Natural killer cell (primary cell): ENCODE measurements around the gene PIKFYVE. TPM values are rescaled to one million over a fixed set of nuclear protein-coding genes. Genes with fewer than 3 reads are reported as not detected.
A peak's percentile ranks its signal among the peaks of the same experiment; 100 is the strongest.

ENCODE experiments used
- ATAC-seq, 3 donors: fragments of 150-1000 bp in 2 of 3; fragments of 200-7000 bp in 1 of 3; cut with Tn5 transposase; 1 replicate in 1 of 3; 2 replicates in 2 of 3; pipeline ENCODE4 v1.10.0; 2021; ENCODE audit warnings: mild to moderate bottlenecking in 2 of 3, moderate library complexity in 2 of 3
- DNase-seq, 2 donors: peaks; one replicate each; pipeline versions ENCODE4 v3.0.0 to v3.0.0-alpha.2; 2013 to 2021; ENCODE audit warnings: mixed read lengths in 1 of 2
- H3K27ac ChIP-seq: one replicate; pipeline ENCODE4 v1.5.1; 2013; ENCODE audit warnings: mild to moderate bottlenecking, low read length
- H3K27me3 ChIP-seq: one replicate; pipeline ENCODE4 v1.6.1; 2013; ENCODE audit warnings: low read length; ENCODE audit not compliant: control insufficient read depth, insufficient read depth
- H3K36me3 ChIP-seq: one replicate; pipeline ENCODE4 v1.6.1; 2013; ENCODE audit warnings: low read length; ENCODE audit not compliant: control insufficient read depth, insufficient read depth
- H3K4me1 ChIP-seq: one replicate; pipeline ENCODE4 v1.6.1; 2013; ENCODE audit warnings: low read length; ENCODE audit not compliant: control insufficient read depth, insufficient read depth
- H3K4me3 ChIP-seq: one replicate; pipeline ENCODE4 v1.5.1; 2013; ENCODE audit warnings: low read length
- H3K9me3 ChIP-seq: one replicate; pipeline ENCODE4 v1.6.1; 2013; ENCODE audit warnings: low read length; ENCODE audit not compliant: control insufficient read depth, insufficient read depth
- H3K27ac Mint-ChIP-seq, 2 donors: one replicate each; pipeline ENCODE4 v1.8.0; 2022; ENCODE audit warnings: mild to moderate bottlenecking in 2 of 2, mixed read lengths in 2 of 2, moderate library complexity in 1 of 2
- H3K27me3 Mint-ChIP-seq, 2 donors: one replicate each; pipeline ENCODE4 v1.8.0; 2022; ENCODE audit warnings: low read depth in 2 of 2, mixed read lengths in 2 of 2
- H3K36me3 Mint-ChIP-seq: one replicate; pipeline ENCODE4 v1.8.0; 2022; ENCODE audit warnings: mixed read lengths
- H3K4me1 Mint-ChIP-seq, 2 donors: one replicate each; pipeline ENCODE4 v1.8.0; 2022; ENCODE audit warnings: mixed read lengths in 2 of 2
- H3K4me3 Mint-ChIP-seq: one replicate; pipeline ENCODE4 v1.8.0; 2022; ENCODE audit warnings: mild to moderate bottlenecking, moderate library complexity, mixed read lengths
- H3K9me3 Mint-ChIP-seq, 2 donors: one replicate each; pipeline ENCODE4 v1.8.0; 2022; ENCODE audit warnings: mixed read lengths in 2 of 2
- WGBS: methylation state at CpG from one replicate; pipeline ENCODE4 v1.1.7; 2013; ENCODE audit warnings: missing lambda C conversion rate; ENCODE audit not compliant: insufficient coverage; 5-methylcytosine and 5-hydroxymethylcytosine counted together
- intact Hi-C: fragments of 100-400 bp; cut with micrococcal nuclease; formaldehyde crosslinking; loops from one replicate; pipeline ENCODE4 v1.14.2; 2022
- total RNA-seq, 4 donors: library from RNA; stranded (reverse); fragments of 120-200 nt in 1 of 4; gene quantifications; one replicate each; pipeline versions ENCODE4 v1.2.3 to v1.2.4, GENCODE V29; 2013 to 2022
- TF ChIP-seq, protein P1 (sequence below): fragments of 200-600 bp; IDR thresholded peaks from one replicate; pipeline ENCODE4 v1.8.0; 2022; ENCODE audit warnings: antibody characterized with exemption

Gene PIKFYVE
- total RNA-seq, 3 donors from 2014 or later (not counting 1 experiment from before 2014, with no cell fraction given) = 38.9 to 48.7 (median 39.2) TPM

DNA sequence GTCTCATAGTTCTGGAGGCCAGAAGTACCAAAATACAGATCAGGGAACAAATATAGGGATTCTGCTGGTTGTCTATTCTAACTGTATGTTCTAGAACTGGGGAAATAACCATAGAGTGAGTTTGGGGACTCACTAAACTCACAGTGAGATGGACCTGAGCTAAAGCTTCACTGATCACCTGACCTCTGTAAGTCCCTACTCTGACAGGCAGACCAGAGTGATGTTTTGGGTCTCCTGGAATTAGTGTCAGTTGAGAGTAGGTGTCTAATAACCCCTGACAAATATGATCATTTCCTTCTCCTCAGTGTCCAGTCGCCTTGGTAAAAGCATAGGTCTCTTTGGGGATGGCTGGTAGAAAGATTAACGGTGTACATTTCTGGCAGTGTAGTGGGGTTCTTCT, 14.2 kb downstream of the PIKFYVE start:
- H3K27ac ChIP-seq = no peak overlapping the region
- H3K4me3 ChIP-seq = no peak overlapping the region
- no peaks in the 10 kb centered on the region for H3K9me3 ChIP-seq
- WGBS = no CpG with 5 or more reads among the region's 2 CpGs
- H3K36me3 ChIP-seq = peaks cover 78% of the 10 kb centered on the region
- DNase-seq (no peak), ATAC-seq (no peak)
- intact Hi-C loops = no loop called here
- no peaks in the 10 kb centered on the region for H3K4me1 ChIP-seq
- Mint-ChIP-seq H3K36me3 (peaks cover 51% of the 10 kb centered on the region), H3K4me3 (no peak overlapping the region), H3K4me1 (peaks cover 18 to 31% of the 10 kb centered on the region in 2 donors), H3K9me3 (no peaks in the 10 kb centered on the region), H3K27me3 (no peaks in the 10 kb centered on the region), H3K27ac (peak overlapping the region in 1 of 2 donors; percentile 58)
- TF ChIP-seq, protein P1, sequence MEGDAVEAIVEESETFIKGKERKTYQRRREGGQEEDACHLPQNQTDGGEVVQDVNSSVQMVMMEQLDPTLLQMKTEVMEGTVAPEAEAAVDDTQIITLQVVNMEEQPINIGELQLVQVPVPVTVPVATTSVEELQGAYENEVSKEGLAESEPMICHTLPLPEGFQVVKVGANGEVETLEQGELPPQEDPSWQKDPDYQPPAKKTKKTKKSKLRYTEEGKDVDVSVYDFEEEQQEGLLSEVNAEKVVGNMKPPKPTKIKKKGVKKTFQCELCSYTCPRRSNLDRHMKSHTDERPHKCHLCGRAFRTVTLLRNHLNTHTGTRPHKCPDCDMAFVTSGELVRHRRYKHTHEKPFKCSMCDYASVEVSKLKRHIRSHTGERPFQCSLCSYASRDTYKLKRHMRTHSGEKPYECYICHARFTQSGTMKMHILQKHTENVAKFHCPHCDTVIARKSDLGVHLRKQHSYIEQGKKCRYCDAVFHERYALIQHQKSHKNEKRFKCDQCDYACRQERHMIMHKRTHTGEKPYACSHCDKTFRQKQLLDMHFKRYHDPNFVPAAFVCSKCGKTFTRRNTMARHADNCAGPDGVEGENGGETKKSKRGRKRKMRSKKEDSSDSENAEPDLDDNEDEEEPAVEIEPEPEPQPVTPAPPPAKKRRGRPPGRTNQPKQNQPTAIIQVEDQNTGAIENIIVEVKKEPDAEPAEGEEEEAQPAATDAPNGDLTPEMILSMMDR = no peak
- H3K27me3 ChIP-seq = no peaks in the 10 kb centered on the region

DNA sequence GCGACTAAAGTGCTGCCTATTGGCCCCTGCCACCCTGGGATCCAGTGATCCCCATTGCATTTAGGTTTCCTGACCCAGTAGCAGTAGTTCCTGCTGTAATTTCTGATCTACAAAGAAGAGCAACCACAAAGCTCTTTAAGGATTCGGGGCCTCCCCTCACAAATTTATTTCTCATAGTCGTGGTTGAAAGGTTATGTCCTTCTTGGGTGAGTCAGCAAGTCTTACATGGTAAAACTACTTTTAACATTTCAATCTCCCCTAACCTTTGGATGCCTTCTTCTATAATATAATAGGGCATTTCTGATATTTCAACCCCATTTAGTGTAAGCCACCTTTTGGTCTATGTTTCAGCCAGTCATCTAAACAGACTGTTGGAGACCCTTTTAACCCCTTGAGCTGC, 14.9 kb downstream of the PIKFYVE start:
- H3K36me3 Mint-ChIP-seq = peaks cover 46% of the 10 kb centered on the region
- H3K4me3 ChIP-seq = no peak overlapping the region
- no peaks in the 10 kb centered on the region for H3K4me1 ChIP-seq
- TF ChIP-seq, protein P1 = no peak
- H3K27ac ChIP-seq = no peak overlapping the region
- H3K27me3 Mint-ChIP-seq = no peaks in the 10 kb centered on the region
- peak overlapping the region; percentile 10 to 58 for H3K27ac Mint-ChIP-seq
- no peaks in the 10 kb centered on the region for H3K27me3 ChIP-seq
- H3K4me1 Mint-ChIP-seq = peaks cover 24% of the 10 kb centered on the region in 2 donors
- H3K9me3 Mint-ChIP-seq = no peaks in the 10 kb centered on the region
- intact Hi-C loops = no loop called here
- no peak for ATAC-seq
- peaks cover 75% of the 10 kb centered on the region for H3K36me3 ChIP-seq
- no peak for DNase-seq
- no peak overlapping the region for H3K4me3 Mint-ChIP-seq
- no peaks in the 10 kb centered on the region for H3K9me3 ChIP-seq
- 88% methylated on average over 1 of the region's 3 CpGs for WGBS

- H3K9me3 Mint-ChIP-seq = no peaks in the 10 kb centered on the region
- H3K36me3 Mint-ChIP-seq = peaks cover 21% of the 10 kb centered on the region
- H3K27me3 Mint-ChIP-seq = no peaks in the 10 kb centered on the region
- no peak overlapping the region for H3K27ac ChIP-seq
- peaks cover 8 to 21% of the 10 kb centered on the region in 2 donors for H3K4me1 Mint-ChIP-seq
- no peaks in the 10 kb centered on the region for H3K4me1 ChIP-seq
- TF ChIP-seq, protein P1 = no peak
- no peak overlapping the region for H3K27ac Mint-ChIP-seq
- H3K36me3 ChIP-seq = peaks cover 61% of the 10 kb centered on the region
- intact Hi-C loops = no loop called here
- no peak overlapping the region for H3K4me3 ChIP-seq
- H3K9me3 ChIP-seq = no peaks in the 10 kb centered on the region
- ATAC-seq (no peak), DNase-seq (no peak)
- 37% methylated on average over 3 of the region's 4 CpGs for WGBS
- no peak overlapping the region for H3K4me3 Mint-ChIP-seq
- no peaks in the 10 kb centered on the region for H3K27me3 ChIP-seq
Observed at GRCh38 chr2:208285853-208286252, 19.8 kb downstream of the PIKFYVE start.

GRCh38 chr2:208294482-208295024, 28.5 kb downstream of the PIKFYVE start:
- peak overlapping the region in 1 of 2 donors; percentile 7 for H3K27ac Mint-ChIP-seq

More at GRCh38 chr2:208294482-208295024, 28.5 kb downstream of the PIKFYVE start:
- intact Hi-C loops = no loop called here
- Histone ChIP-seq H3K4me1 (no peaks in the 10 kb centered on the region), H3K9me3 (no peaks in the 10 kb centered on the region), H3K27ac (no peak overlapping the region), H3K4me3 (no peak overlapping the region), H3K27me3 (no peaks in the 10 kb centered on the region), H3K36me3 (peaks cover 46% of the 10 kb centered on the region)
- Mint-ChIP-seq H3K4me3 (no peak overlapping the region), H3K27me3 (no peaks in the 10 kb centered on the region), H3K4me1 (peaks cover 44 to 51% of the 10 kb centered on the region in 2 donors), H3K36me3 (peaks cover 23% of the 10 kb centered on the region), H3K9me3 (no peaks in the 10 kb centered on the region)
- 80% methylated on average over 4 of the region's 4 CpGs for WGBS
- peak in 1 of 3 donors; percentile 21 for ATAC-seq
- DNase-seq = peak in 1 of 2 donors; percentile 8
- TF ChIP-seq, protein P1 = no peak
